Stomach smooth muscle (tissue), 2 donors: ENCODE measurements around the gene ST6GALNAC3.

Source experiments
- H3K27ac ChIP-seq: one replicate; pipeline ENCODE4 v1.7.0; 2013; ENCODE audit warnings: mild to moderate bottlenecking, low read length, inconsistent platforms
- H3K27me3 ChIP-seq, 2 donors: one replicate each; pipeline ENCODE4 v1.7.0; 2013; ENCODE audit warnings: low read length in 2 of 2; ENCODE audit not compliant: insufficient read depth in 2 of 2, control insufficient read depth in 1 of 2
- H3K36me3 ChIP-seq, 2 donors: one replicate each; pipeline ENCODE4 v1.7.0; 2013; ENCODE audit warnings: low read length in 2 of 2; ENCODE audit not compliant: control insufficient read depth in 2 of 2, insufficient read depth in 2 of 2
- H3K4me1 ChIP-seq: one replicate; pipeline ENCODE4 v1.7.0; 2013; ENCODE audit warnings: low read length; ENCODE audit not compliant: control insufficient read depth, insufficient read depth
- H3K4me3 ChIP-seq, 2 donors: one replicate each; pipeline ENCODE4 v1.7.0; 2013; ENCODE audit warnings: low read length in 2 of 2
- H3K9ac ChIP-seq, 2 donors: one replicate each; pipeline ENCODE4 v1.7.0; 2013; ENCODE audit warnings: low read length in 2 of 2, mild to moderate bottlenecking in 1 of 2
- H3K9me3 ChIP-seq, 2 donors: one replicate each; pipeline ENCODE4 v1.7.0; 2013; ENCODE audit warnings: low read length in 2 of 2; ENCODE audit not compliant: control insufficient read depth in 2 of 2
- donor health status: healthy.
- donor health status: Pancreatic carcinoma.

ST6GALNAC3 gene

GRCh38 chr1:76070538-76070937 is 4.0 kb upstream of the ST6GALNAC3 start:
- Histone ChIP-seq H3K4me1 (peaks cover 23% of the 10 kb centered on the region), H3K36me3 (no peaks in the 10 kb centered on the region), H3K4me3 (no peak overlapping the region), H3K27ac (no peak overlapping the region), H3K9me3 (no peaks in the 10 kb centered on the region), H3K27me3 (no peaks in the 10 kb centered on the region), H3K9ac (no peak overlapping the region)

GRCh38 chr1:76073481-76073880 is 1.1 kb upstream of the ST6GALNAC3 start:
- Histone ChIP-seq H3K4me1 (peaks cover 19% of the 10 kb centered on the region), H3K27ac (no peak overlapping the region), H3K27me3 (no peaks in the 10 kb centered on the region), H3K36me3 (no peaks in the 10 kb centered on the region), H3K9me3 (no peaks in the 10 kb centered on the region), H3K4me3 (peak overlapping the region in 1 of 2 donors; percentile 95), H3K9ac (no peak overlapping the region)

- peak overlapping the region; percentile 90 to 95 for H3K4me3 ChIP-seq
- H3K9ac ChIP-seq, result peak overlapping the region; percentile 60 to 64
These were observed 593 bp downstream of the ST6GALNAC3 start for GRCh38 chr1:76075188-76075489.

DNA sequence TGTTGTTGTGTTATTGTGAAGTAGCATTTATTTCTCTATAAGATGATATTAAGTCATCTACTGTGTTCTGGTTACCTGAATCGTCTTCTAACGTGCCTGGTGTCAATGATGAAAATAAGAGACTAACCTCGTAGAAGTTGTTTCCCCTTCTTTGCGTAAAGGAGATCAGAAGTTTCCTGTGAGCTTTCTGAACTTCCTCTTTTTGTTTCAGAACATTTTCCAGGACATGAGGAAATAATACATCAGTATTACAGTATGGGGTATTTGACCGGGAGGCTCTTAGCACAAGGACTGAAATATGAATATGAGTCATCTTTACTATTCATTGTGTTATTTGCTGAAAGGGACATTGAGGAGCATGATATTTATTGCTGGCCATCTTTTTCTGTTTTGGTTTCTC is 1.3 kb downstream of the ST6GALNAC3 start:
- H3K27ac ChIP-seq, result no peak overlapping the region
- no peaks in the 10 kb centered on the region for H3K27me3 ChIP-seq
- peaks cover 13% of the 10 kb centered on the region for H3K4me1 ChIP-seq
- H3K9ac ChIP-seq, result no peak overlapping the region
- H3K9me3 ChIP-seq, result no peaks in the 10 kb centered on the region
- peak overlapping the region in 1 of 2 donors; percentile 95 for H3K4me3 ChIP-seq
- H3K36me3 ChIP-seq, result no peaks in the 10 kb centered on the region

More at GRCh38 chr1:76075188-76075489, 593 bp downstream of the ST6GALNAC3 start:
- H3K4me1 ChIP-seq, result peaks cover 13% of the 10 kb centered on the region
- no peaks in the 10 kb centered on the region for H3K36me3 ChIP-seq
- H3K27ac ChIP-seq, result peak overlapping the region; percentile 62
- no peaks in the 10 kb centered on the region for H3K27me3 ChIP-seq
- no peaks in the 10 kb centered on the region for H3K9me3 ChIP-seq

- Histone ChIP-seq H3K9me3 (no peaks in the 10 kb centered on the region), H3K4me3 (no peak overlapping the region), H3K4me1 (peaks cover 5% of the 10 kb centered on the region), H3K36me3 (no peaks in the 10 kb centered on the region), H3K9ac (no peak overlapping the region), H3K27me3 (no peaks in the 10 kb centered on the region), H3K27ac (no peak overlapping the region)
These were observed 5.1 kb downstream of the ST6GALNAC3 start for GRCh38 chr1:76079475-76080227.

- H3K9me3 ChIP-seq, result no peaks in the 10 kb centered on the region
- H3K4me1 ChIP-seq, result no peaks in the 10 kb centered on the region
- H3K27ac ChIP-seq, result no peak overlapping the region
- H3K27me3 ChIP-seq, result no peaks in the 10 kb centered on the region
- H3K36me3 ChIP-seq, result no peaks in the 10 kb centered on the region
- no peak overlapping the region for H3K4me3 ChIP-seq
- no peak overlapping the region for H3K9ac ChIP-seq
These were observed 6.1 kb downstream of the ST6GALNAC3 start for GRCh38 chr1:76080552-76081079.

DNA sequence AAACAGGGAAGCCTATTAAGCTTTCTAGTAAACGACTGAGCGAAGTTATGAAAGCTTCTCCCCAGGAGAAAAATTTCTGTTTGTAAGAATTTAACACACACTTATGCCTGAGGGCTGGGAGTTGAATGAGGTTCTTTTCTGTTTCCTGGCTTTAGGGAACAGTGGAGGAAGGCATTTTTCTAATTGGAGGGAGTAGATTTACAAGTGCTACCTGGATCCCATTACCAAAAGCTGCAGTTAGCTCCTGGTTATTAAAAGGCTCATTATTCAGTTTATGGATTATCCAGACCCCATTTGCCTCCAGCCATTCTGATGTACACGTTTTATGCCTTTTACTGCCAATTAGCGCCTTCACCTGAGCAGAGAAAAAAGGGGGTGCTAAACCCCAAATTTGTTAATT is 7.5 kb downstream of the ST6GALNAC3 start:
- Histone ChIP-seq H3K36me3 (no peaks in the 10 kb centered on the region), H3K9ac (no peak overlapping the region), H3K4me3 (no peak overlapping the region), H3K27me3 (no peaks in the 10 kb centered on the region), H3K9me3 (no peaks in the 10 kb centered on the region), H3K27ac (no peak overlapping the region), H3K4me1 (no peaks in the 10 kb centered on the region)

DNA sequence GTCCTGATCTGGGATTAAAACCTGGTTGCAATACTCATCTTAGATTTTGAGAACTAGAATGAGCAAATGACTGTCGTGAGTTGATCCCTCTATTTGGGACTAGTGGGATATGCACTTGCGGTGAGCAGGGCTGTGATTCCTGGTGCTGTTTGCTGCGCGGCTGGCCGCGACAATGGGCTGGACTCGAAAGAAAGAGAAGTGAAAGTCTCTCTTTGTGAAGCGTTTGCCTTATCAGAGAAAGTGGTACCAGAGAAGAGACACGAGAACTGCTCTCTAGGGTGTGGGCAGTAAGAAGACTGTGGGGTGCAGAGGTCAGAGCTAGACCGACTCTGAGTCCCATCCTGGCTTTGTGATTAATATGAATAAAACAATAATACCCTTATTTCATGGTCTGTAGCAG is 8.6 kb downstream of the ST6GALNAC3 start:
- Histone ChIP-seq H3K4me1 (no peaks in the 10 kb centered on the region), H3K27ac (no peak overlapping the region), H3K36me3 (no peaks in the 10 kb centered on the region), H3K9ac (no peak overlapping the region), H3K9me3 (no peaks in the 10 kb centered on the region), H3K27me3 (no peaks in the 10 kb centered on the region), H3K4me3 (no peak overlapping the region)

DNA sequence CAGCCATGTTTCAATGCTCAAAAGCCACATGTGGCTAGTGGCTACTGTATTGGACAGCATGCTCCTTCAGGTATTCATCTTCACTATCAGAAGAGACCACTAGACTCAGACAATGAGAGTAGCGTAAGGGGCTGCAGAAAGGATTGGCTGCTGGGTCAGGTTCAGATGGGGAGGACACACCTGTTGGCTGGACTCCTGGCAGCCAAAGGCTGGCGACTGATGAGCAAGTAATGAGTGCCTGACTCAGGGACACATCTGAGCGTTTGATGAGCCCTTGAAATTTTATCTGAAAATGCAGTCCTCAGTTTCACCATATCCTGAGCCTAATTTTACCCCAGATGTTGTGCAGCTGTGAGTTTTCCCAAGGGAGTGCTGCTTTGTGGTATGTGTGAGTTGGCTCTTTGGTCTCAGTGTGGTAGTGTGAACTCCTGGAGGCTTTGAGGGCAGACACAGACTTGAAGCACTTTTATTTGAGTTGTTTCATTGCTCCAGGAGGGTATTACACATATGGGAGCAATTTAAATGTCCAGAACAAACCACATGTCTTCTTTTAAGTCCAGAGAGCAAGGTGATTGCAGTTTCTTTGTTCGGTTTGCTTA is 9.6 kb downstream of the ST6GALNAC3 start:
- Histone ChIP-seq H3K4me1 (no peaks in the 10 kb centered on the region), H3K4me3 (no peak overlapping the region), H3K9me3 (no peaks in the 10 kb centered on the region), H3K27ac (no peak overlapping the region), H3K36me3 (no peaks in the 10 kb centered on the region), H3K27me3 (no peaks in the 10 kb centered on the region), H3K9ac (no peak overlapping the region)

- Histone ChIP-seq H3K9ac (no peak overlapping the region), H3K4me1 (no peaks in the 10 kb centered on the region)
These were observed 10.1 kb downstream of the ST6GALNAC3 start for GRCh38 chr1:76084685-76085084.

DNA sequence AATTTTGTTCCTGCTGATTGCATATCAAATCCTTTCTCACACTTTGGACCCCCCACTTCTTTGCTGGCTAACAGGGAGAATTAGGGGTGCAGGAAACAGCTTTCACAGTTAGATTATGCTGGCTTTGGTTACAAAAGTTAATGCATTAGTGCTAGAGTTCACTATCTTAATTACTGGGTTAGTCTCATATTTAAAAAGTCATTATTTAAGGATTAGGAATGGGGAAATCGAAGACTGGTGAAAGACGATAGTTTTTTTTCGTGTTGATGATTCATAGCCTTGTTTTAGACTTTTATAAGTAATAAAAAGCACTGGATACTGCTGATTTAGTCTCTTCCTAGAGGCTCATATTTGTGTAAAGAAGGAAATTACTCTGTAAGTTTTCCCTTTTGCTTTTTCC is 11.6 kb downstream of the ST6GALNAC3 start:
- Histone ChIP-seq H3K27ac (no peak overlapping the region), H3K36me3 (no peaks in the 10 kb centered on the region), H3K4me1 (no peaks in the 10 kb centered on the region), H3K27me3 (no peaks in the 10 kb centered on the region), H3K9me3 (no peaks in the 10 kb centered on the region), H3K4me3 (no peak overlapping the region), H3K9ac (no peak overlapping the region)

More at GRCh38 chr1:76084685-76085084, 10.1 kb downstream of the ST6GALNAC3 start:
- Histone ChIP-seq H3K27me3 (no peaks in the 10 kb centered on the region), H3K36me3 (no peaks in the 10 kb centered on the region), H3K27ac (no peak overlapping the region), H3K9me3 (no peaks in the 10 kb centered on the region), H3K4me3 (no peak overlapping the region)
